ENCODE data around the gene LDHD. TPM values are rescaled to one million over a fixed set of nuclear protein-coding genes. Genes with fewer than 3 reads are reported as not detected.

Gene LDHD
- total and polyA plus RNA-seq, 7 donors: 2.5 to 114 (median 7.6) TPM

GRCh38 chr16:75148311-75149195, 32.0 kb upstream of the LDHD start, which contains the start of gene ZFP1:
Gene ZFP1 (plus strand): TSS chr16:75148524. CDS start chr16:75152952, 4,428 bp downstream.
- peaks cover 0 to 10% (median 3%) of the 10 kb centered on the region in 4 donors for H3K36me3 ChIP-seq
- peaks cover 0 to 2% (median 0%) of the 10 kb centered on the region in 4 donors for H3K9me3 ChIP-seq
- H3K4me3 ChIP-seq: peak within 1 kb of the TSS; percentile 90 to 100 (median 99)
- H3K4me1 ChIP-seq: peaks cover 0 to 11% (median 8%) of the 10 kb centered on the region in 4 donors
- TF ChIP-seq CTCF (IDR thresholded peaks at IDR 0.05) (no peak), POLR2AphosphoS5 (IDR thresholded peaks at IDR 0.05) (peak; percentile 64 to 88 (median 84)), POLR2A (IDR thresholded peaks at IDR 0.05) (peak; percentile 40 to 53), EP300 (IDR thresholded peaks at IDR 0.05) (peak in 1 of 4 donors; percentile 68)
- intact Hi-C loops (cut with DNase I): loop anchor here (2.0 to 10.0 kb wide), 2 partner anchors 32 to 334 kb away; partner anchors contain the start of gene LDHD
- peak; percentile 98 for DNase-seq
- peak within 1 kb of the TSS; percentile 98 to 100 (median 100) for H3K27ac ChIP-seq
- no peaks in the 10 kb centered on the region for H3K27me3 ChIP-seq
- WGBS, 2 donors: 0 to 1% methylated on average over 93 of the region's 93 CpGs

- peak overlapping the region; percentile 98 to 100 (median 100) for H3K27ac ChIP-seq
- intact Hi-C loops (cut with DNase I): loop anchor here (2.0 to 10.0 kb wide), 2 partner anchors 31 to 333 kb away; partner anchors contain the start of gene LDHD
- no peak for DNase-seq
- H3K4me1 ChIP-seq: peaks cover 0 to 11% (median 8%) of the 10 kb centered on the region in 4 donors
- peak overlapping the region; percentile 90 to 100 (median 99) for H3K4me3 ChIP-seq
- H3K36me3 ChIP-seq: peaks cover 0 to 10% (median 0%) of the 10 kb centered on the region in 4 donors
- no peak for TF ChIP-seq POLR2AphosphoS5 (IDR thresholded peaks at IDR 0.05)
- TF ChIP-seq POLR2A (IDR thresholded peaks at IDR 0.05): no peak
- no peaks in the 10 kb centered on the region for H3K27me3 ChIP-seq
- 28 to 58% methylated on average over 3 of the region's 3 CpGs for WGBS, 2 donors
- H3K9me3 ChIP-seq: peaks cover 0 to 2% (median 0%) of the 10 kb centered on the region in 4 donors
These were observed 31.4 kb upstream of the LDHD start for GRCh38 chr16:75147968-75148310.

GRCh38 chr16:75143941-75144340, 27.4 kb upstream of the LDHD start:
- Histone ChIP-seq H3K4me1 (peaks cover 0 to 1% (median under 1%) of the 10 kb centered on the region in 4 donors), H3K9me3 (no peaks in the 10 kb centered on the region), H3K27ac (no peak overlapping the region), H3K27me3 (no peaks in the 10 kb centered on the region), H3K36me3 (no peaks in the 10 kb centered on the region), H3K4me3 (no peak overlapping the region)
- TF ChIP-seq CTCF (IDR thresholded peaks at IDR 0.05): no peak
- TF ChIP-seq EP300 (IDR thresholded peaks at IDR 0.05): no peak
- no peak for TF ChIP-seq POLR2AphosphoS5 (IDR thresholded peaks at IDR 0.05)
- no peak for TF ChIP-seq POLR2A (IDR thresholded peaks at IDR 0.05)
- intact Hi-C loops (cut with DNase I): loop anchor here (10.0 kb wide), 1 partner anchor 329 kb away; no protein-coding TSS in a partner anchor
- DNase-seq: no peak
- whole genome bisulfite sequencing, 2 donors: 85 to 86% methylated on average over 6 of the region's 6 CpGs

DNA sequence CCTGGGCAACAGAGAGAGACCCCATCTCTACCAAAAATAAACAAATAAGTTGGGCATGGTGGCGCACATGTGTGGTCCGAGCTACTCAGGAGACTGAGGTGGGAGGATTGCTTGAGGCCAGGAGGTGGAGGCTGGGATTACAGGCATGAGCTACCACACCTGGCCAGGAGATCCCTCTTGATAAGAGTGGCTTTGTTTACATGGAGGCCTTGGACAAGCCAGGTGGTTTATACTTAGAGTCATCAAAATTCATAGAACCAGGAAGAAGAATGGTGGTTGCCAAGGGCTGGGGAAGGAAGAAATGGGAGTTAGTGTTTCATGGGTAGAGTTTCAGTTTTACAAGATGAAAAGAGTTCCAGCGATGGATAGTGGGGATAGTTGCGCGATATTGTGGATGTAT, 22.9 kb upstream of the LDHD start:
- TF ChIP-seq POLR2AphosphoS5 (IDR thresholded peaks at IDR 0.05): no peak
- no peak for TF ChIP-seq EP300 (IDR thresholded peaks at IDR 0.05)
- TF ChIP-seq CTCF (IDR thresholded peaks at IDR 0.05): no peak
- no peak for TF ChIP-seq POLR2A (IDR thresholded peaks at IDR 0.05)
- H3K9me3 ChIP-seq: no peaks in the 10 kb centered on the region
- H3K4me1 ChIP-seq: no peaks in the 10 kb centered on the region
- H3K4me3 ChIP-seq: no peak overlapping the region
- WGBS, 2 donors: 53 to 78% methylated on average over 5 of the region's 5 CpGs
- intact Hi-C loops (cut with DNase I): no loop called here
- no peaks in the 10 kb centered on the region for H3K27me3 ChIP-seq
- no peak overlapping the region for H3K27ac ChIP-seq
- no peaks in the 10 kb centered on the region for H3K36me3 ChIP-seq
- DNase-seq: no peak

- TF ChIP-seq EP300 (IDR thresholded peaks at IDR 0.05): no peak
- TF ChIP-seq POLR2A (IDR thresholded peaks at IDR 0.05): no peak
- no peak for TF ChIP-seq POLR2AphosphoS5 (IDR thresholded peaks at IDR 0.05)
- no peak for TF ChIP-seq CTCF (IDR thresholded peaks at IDR 0.05)
- Histone ChIP-seq H3K27me3 (no peaks in the 10 kb centered on the region), H3K4me1 (no peaks in the 10 kb centered on the region), H3K4me3 (no peak overlapping the region), H3K27ac (no peak overlapping the region), H3K9me3 (no peaks in the 10 kb centered on the region), H3K36me3 (no peaks in the 10 kb centered on the region)
- intact Hi-C loops (cut with DNase I): no loop called here
- 57 to 87% methylated on average over 9 of the region's 9 CpGs for WGBS, 2 donors
- DNase-seq: no peak
These were observed 22.1 kb upstream of the LDHD start for GRCh38 chr16:75138636-75139035.
